Measurements from ENCODE around the gene TEX28. TPM values are rescaled to one million over a fixed set of nuclear protein-coding genes. Genes with fewer than 3 reads are reported as not detected.
"Not testable (repeated sequence)": the region's sequence is repeated elsewhere in the genome, so short reads cannot be mapped to it uniquely, and the experiment has no call there.

Gene TEX28, protein sequence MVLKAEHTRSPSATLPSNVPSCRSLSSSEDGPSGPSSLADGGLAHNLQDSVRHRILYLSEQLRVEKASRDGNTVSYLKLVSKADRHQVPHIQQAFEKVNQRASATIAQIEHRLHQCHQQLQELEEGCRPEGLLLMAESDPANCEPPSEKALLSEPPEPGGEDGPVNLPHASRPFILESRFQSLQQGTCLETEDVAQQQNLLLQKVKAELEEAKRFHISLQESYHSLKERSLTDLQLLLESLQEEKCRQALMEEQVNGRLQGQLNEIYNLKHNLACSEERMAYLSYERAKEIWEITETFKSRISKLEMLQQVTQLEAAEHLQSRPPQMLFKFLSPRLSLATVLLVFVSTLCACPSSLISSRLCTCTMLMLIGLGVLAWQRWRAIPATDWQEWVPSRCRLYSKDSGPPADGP
- total RNA-seq: not detected in 2 replicates
- long read RNA-seq: 0 reads

DNA sequence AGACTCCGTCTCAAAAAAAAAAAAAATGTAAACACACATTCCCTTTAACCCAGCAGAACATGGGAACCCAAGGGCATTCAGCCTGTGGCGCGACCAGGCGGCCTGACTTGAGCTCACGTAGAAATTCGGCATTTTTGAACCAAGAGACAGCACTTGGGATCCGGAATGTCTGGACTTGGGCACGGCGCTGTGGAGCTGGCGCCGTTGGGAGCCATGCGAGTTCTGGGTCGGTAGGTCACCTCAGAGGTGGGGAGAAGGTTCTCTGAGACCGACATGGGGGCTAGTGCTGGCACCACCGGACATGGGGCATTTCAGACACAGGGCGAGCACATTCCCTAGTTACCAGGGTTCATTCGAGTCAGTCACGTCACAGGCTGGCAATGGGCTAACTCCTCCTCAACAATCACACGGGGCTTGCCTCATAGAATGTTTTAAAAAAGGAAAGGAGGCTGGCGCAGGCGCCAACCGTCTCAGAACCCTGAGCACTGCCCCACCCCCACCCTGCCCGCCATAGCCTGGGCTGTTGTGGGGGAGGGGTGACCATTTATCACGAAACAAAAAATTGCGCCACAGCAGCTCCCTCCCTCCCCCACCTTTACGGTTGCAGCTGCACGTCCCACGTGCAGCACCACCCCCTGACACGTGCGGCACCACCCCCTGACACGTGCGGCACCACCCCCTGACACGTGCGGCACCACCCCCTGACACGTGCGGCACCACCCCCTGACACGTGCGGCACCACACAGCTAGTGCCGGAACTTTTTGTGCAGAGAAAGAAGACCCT is at the start of gene TEX28:
Gene TEX28 (minus strand): TSS at position 334 of the 784 bp plus-strand sequence. CDS start 3,007 bp downstream, outside the sequence.
- TF ChIP-seq, protein P1, sequence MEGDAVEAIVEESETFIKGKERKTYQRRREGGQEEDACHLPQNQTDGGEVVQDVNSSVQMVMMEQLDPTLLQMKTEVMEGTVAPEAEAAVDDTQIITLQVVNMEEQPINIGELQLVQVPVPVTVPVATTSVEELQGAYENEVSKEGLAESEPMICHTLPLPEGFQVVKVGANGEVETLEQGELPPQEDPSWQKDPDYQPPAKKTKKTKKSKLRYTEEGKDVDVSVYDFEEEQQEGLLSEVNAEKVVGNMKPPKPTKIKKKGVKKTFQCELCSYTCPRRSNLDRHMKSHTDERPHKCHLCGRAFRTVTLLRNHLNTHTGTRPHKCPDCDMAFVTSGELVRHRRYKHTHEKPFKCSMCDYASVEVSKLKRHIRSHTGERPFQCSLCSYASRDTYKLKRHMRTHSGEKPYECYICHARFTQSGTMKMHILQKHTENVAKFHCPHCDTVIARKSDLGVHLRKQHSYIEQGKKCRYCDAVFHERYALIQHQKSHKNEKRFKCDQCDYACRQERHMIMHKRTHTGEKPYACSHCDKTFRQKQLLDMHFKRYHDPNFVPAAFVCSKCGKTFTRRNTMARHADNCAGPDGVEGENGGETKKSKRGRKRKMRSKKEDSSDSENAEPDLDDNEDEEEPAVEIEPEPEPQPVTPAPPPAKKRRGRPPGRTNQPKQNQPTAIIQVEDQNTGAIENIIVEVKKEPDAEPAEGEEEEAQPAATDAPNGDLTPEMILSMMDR (IDR thresholded peaks at IDR 0.05; ENCODE audit: unreplicated experiment): no peak
- Mint-ChIP-seq H3K4me3 (ENCODE audit: low read depth) (no peak within 1 kb of the TSS), H3K9me3 (ENCODE audit: low read depth) (peaks cover 9% of the 10 kb centered on the region), H3K27ac (no peak within 1 kb of the TSS), H3K4me1 (ENCODE audit: low read depth) (no peaks in the 10 kb centered on the region), H3K36me3 (ENCODE audit: insufficient read depth) (no peaks in the 10 kb centered on the region), H3K27me3 (no peaks in the 10 kb centered on the region)
- no peak for DNase-seq (ENCODE audit: low spot score, unreplicated experiment)

DNA sequence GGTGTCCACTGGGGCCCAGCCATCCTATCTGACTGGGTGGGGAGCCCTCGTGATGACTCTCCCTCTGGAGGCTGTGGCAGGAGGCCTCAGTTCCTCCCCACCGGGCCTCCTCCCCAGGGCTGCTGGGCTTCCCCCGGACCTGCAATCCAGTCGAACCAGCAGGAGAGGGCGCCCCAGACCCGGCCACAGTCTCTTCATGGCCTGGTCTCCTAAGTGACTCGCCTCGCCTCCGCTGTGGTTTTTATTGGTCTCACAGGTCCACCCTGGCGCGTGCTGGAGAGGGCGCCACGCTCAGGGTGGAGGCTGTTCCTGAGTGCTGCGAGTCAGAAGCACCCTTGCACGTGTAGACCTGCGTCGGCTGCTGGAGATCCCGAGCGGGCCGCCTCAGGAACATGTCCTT is 48.7 kb upstream of the TEX28 start:
- DNase-seq (ENCODE audit: low spot score, unreplicated experiment); H3K36me3 Mint-ChIP-seq (ENCODE audit: insufficient read depth); H3K4me1 Mint-ChIP-seq (ENCODE audit: low read depth); H3K27ac Mint-ChIP-seq; H3K4me3 Mint-ChIP-seq (ENCODE audit: low read depth); H3K27me3 Mint-ChIP-seq; H3K9me3 Mint-ChIP-seq (ENCODE audit: low read depth): not testable (repeated sequence)

DNA sequence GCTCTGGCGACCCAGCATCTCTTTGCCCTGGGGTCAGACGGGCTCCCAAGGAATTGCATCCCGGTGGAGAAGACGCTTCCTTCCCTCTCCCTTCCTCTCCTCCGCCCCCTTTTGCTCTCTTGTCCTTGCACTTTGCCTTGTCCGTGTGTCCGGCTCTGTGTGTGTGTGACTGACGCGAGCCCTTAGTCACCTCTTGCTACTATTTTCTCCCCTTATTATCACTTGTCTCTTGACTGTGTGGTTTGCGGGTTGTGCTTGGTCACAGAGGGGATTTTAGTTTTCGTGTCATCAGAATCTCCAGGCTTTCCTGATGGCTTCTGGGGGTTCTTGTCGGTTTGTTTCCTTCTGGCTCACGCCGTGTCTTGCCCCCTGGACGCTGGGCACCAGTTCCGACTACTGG is 48.1 kb upstream of the TEX28 start:
- H3K27ac Mint-ChIP-seq; H3K36me3 Mint-ChIP-seq (ENCODE audit: insufficient read depth); H3K27me3 Mint-ChIP-seq; H3K4me3 Mint-ChIP-seq (ENCODE audit: low read depth); H3K9me3 Mint-ChIP-seq (ENCODE audit: low read depth); DNase-seq (ENCODE audit: low spot score, unreplicated experiment); H3K4me1 Mint-ChIP-seq (ENCODE audit: low read depth): not testable (repeated sequence)

DNA sequence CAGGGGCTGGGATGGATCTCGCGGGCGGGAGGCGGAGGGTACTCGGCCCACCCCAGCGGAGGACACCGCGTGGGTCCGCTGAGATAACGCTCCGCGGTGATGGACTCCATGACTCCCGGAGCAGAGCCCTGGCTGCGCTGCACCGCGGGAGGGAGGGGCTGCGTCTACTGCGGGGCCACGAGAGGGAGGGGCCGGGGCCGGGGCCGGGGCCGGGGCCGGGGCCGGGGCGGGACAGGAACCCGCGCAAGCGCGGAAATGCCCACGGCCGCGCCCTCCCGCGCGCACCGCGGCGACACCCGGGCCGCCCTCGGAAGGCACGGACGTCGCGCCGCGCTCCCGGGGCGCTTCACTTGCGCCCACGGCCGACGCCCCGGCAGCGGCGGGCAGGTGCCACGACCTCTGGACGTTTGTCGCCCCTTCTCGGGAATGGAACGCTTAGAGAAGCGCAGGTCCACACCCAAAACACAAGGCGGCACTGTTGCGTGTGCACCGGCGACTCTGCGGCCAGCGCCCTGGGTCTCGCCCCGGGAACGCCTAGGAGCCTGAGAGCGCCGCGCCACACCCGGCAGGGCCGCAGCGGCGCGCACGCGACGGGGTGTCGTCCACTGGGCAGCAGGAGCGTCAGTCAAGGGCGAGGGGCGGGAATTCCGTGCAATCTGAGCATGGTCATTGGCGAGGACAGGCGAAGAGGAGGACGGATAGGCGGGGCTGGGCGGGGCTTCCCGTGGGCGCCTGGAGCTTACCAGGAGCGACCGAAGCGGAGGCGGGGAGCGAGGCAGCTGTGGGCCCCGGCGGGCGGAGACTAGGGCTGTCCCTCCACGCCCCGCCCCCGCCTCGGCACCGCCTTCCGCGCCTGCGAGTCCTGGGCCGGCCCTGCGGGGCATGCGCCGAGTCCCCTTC is 46.7 kb upstream of the TEX28 start:
- H3K27ac Mint-ChIP-seq; H3K4me1 Mint-ChIP-seq (ENCODE audit: low read depth); H3K27me3 Mint-ChIP-seq; H3K4me3 Mint-ChIP-seq (ENCODE audit: low read depth); H3K36me3 Mint-ChIP-seq (ENCODE audit: insufficient read depth); DNase-seq (ENCODE audit: low spot score, unreplicated experiment); H3K9me3 Mint-ChIP-seq (ENCODE audit: low read depth): not testable (repeated sequence)

DNA sequence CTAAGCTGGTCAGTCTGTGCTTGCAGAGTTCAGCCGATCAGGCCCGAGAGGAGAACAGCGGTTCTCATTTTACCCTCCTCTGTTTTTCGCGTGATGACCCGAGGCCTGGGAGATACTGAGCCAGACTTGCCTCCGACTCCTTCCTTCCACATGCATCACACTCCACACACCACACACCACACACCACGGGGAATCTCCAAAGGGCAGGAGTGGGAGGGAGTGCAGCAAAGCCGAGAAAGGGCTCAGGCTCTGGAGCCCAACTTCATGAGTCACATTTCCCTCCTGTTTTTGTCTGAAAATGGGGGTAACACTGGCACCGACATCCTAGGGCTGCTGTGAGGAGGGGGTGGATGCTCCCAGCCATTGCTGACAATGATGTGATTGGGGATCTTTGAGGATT is 39.6 kb upstream of the TEX28 start:
- Mint-ChIP-seq H3K9me3 (ENCODE audit: low read depth) (no peaks in the 10 kb centered on the region), H3K27me3 (no peaks in the 10 kb centered on the region), H3K27ac (no peak overlapping the region), H3K36me3 (ENCODE audit: insufficient read depth) (no peaks in the 10 kb centered on the region), H3K4me1 (ENCODE audit: low read depth) (peaks cover 1% of the 10 kb centered on the region), H3K4me3 (ENCODE audit: low read depth) (no peak overlapping the region)
- TF ChIP-seq, protein P1 (IDR thresholded peaks at IDR 0.05; ENCODE audit: unreplicated experiment): no peak
- DNase-seq (ENCODE audit: low spot score, unreplicated experiment): no peak

DNA sequence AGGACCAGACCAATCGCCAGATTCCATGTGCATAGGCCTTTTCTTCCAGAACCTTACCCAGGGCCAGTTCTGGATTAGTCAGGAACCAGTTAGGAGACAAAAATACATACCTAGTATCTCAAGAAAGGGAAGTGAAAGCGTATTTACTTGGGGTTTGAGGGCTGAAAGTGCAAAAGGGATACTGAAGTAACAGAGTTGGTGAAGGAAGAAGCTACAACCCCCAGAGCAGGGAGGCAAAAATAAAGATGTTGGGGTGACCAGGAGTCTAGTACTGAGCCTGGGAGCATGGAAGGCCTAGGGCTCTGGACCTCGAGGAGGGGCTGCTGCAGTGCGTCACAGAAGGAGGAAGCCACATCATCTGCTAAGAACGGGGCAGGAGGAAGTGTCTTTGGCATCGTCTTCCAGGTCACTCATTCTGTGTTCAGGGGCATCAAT is 38.9 kb upstream of the TEX28 start:
- Mint-ChIP-seq H3K27me3 (no peaks in the 10 kb centered on the region), H3K4me3 (ENCODE audit: low read depth) (no peak overlapping the region), H3K27ac (no peak overlapping the region), H3K4me1 (ENCODE audit: low read depth) (peaks cover 2% of the 10 kb centered on the region), H3K9me3 (ENCODE audit: low read depth) (no peaks in the 10 kb centered on the region), H3K36me3 (ENCODE audit: insufficient read depth) (no peaks in the 10 kb centered on the region)
- DNase-seq (ENCODE audit: low spot score, unreplicated experiment): no peak
- TF ChIP-seq, protein P1 (IDR thresholded peaks at IDR 0.05; ENCODE audit: unreplicated experiment): no peak
